ENCODE data around the gene AGMO. TPM values are rescaled to one million over a fixed set of nuclear protein-coding genes. Genes with fewer than 3 reads are reported as not detected.

The AGMO gene
- total RNA-seq, 2 experiments from 2014 or later = not detected

- no peak overlapping the region for H3K4me3 Mint-ChIP-seq
- no peak for DNase-seq
- H3K27ac Mint-ChIP-seq = no peak overlapping the region
- peaks cover 3% of the 10 kb centered on the region for H3K9me3 Mint-ChIP-seq
- no peaks in the 10 kb centered on the region for H3K27me3 Mint-ChIP-seq
- no peaks in the 10 kb centered on the region for H3K4me1 Mint-ChIP-seq
- H3K36me3 Mint-ChIP-seq = no peaks in the 10 kb centered on the region
These were observed 137.3 kb downstream of the AGMO start for GRCh38 chr7:15424468-15424867.

DNA sequence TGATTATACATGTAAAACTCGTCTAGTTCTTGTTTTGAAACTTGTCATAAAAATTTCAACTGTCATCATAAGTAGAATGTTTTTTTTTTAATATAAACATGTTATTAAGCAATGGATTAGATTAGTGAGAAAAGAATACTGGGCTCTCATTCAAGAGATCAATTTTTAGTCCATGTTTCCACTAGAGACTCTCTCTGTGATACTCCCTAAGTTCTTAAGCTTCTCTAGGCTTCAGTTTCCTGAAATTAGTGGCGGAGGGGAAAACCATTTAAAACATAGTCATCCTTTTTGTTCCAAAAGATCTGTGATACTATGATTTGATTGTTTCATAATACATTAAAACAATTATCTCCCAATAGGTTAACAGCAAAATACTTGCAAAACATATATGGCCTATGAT lies 142.2 kb downstream of the AGMO start:
- no peaks in the 10 kb centered on the region for H3K36me3 Mint-ChIP-seq
- H3K9me3 Mint-ChIP-seq = peaks cover 3% of the 10 kb centered on the region
- DNase-seq = no peak
- no peaks in the 10 kb centered on the region for H3K27me3 Mint-ChIP-seq
- no peak overlapping the region for H3K27ac Mint-ChIP-seq
- H3K4me1 Mint-ChIP-seq = no peaks in the 10 kb centered on the region
- no peak overlapping the region for H3K4me3 Mint-ChIP-seq

- H3K36me3 Mint-ChIP-seq = no peaks in the 10 kb centered on the region
- H3K9me3 Mint-ChIP-seq = peaks cover 4% of the 10 kb centered on the region
- H3K27me3 Mint-ChIP-seq = no peaks in the 10 kb centered on the region
- no peak overlapping the region for H3K27ac Mint-ChIP-seq
- no peaks in the 10 kb centered on the region for H3K4me1 Mint-ChIP-seq
- no peak overlapping the region for H3K4me3 Mint-ChIP-seq
- no peak for DNase-seq
These were observed 143.6 kb downstream of the AGMO start for GRCh38 chr7:15418264-15418663.

GRCh38 chr7:15417341-15417988 lies 144.3 kb downstream of the AGMO start:
- peaks cover 2% of the 10 kb centered on the region for H3K9me3 Mint-ChIP-seq
- no peaks in the 10 kb centered on the region for H3K4me1 Mint-ChIP-seq
- no peak overlapping the region for H3K4me3 Mint-ChIP-seq

DNA sequence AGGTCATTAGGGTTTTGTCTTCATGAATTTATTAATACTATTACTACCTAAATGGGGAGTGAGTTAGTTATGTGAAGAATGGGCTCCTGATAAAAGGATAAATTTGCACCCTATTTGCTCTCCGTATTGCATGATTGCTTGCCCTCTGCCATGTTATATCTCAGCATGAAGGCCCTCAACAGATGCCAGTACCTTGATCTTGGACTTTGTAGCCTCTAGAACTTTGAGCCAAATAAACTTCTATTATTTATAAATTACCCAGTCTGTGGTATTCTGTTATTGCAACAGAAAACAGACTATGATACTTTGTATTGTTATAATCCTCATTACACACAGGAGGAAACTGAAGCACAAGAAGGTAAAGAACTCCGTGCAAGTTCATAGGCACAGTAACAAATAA lies 150.8 kb downstream of the AGMO start:
- peaks cover 2% of the 10 kb centered on the region for H3K9me3 Mint-ChIP-seq
- no peak overlapping the region for H3K27ac Mint-ChIP-seq
- H3K36me3 Mint-ChIP-seq = no peaks in the 10 kb centered on the region
- H3K27me3 Mint-ChIP-seq = no peaks in the 10 kb centered on the region
- no peak overlapping the region for H3K4me3 Mint-ChIP-seq
- DNase-seq = no peak
- H3K4me1 Mint-ChIP-seq = no peaks in the 10 kb centered on the region

More at GRCh38 chr7:15417341-15417988, 144.3 kb downstream of the AGMO start:
- Mint-ChIP-seq H3K27ac (no peak overlapping the region), H3K27me3 (no peaks in the 10 kb centered on the region), H3K36me3 (no peaks in the 10 kb centered on the region)
- no peak for DNase-seq

DNA sequence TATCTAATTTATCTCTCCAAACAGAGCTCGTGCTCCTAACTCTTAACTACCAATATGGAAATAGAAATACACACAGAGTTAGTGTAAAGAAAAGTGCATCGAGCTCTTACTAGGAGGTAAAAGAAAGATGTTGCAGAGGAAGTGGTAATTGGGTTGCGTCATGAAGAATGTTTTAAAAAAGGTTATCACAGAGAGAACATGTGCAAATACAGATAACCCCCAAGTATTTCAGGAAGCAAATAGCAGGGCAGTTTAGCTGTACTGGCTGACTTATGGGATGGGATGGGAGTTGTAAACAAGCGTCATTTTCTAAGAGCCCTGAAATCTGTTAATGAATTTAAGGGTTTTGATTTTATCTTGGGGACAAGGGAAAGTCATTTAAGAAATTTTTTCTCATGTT lies 153.9 kb downstream of the AGMO start:
- DNase-seq = no peak
- Mint-ChIP-seq H3K4me3 (no peak overlapping the region), H3K27ac (no peak overlapping the region)

DNA sequence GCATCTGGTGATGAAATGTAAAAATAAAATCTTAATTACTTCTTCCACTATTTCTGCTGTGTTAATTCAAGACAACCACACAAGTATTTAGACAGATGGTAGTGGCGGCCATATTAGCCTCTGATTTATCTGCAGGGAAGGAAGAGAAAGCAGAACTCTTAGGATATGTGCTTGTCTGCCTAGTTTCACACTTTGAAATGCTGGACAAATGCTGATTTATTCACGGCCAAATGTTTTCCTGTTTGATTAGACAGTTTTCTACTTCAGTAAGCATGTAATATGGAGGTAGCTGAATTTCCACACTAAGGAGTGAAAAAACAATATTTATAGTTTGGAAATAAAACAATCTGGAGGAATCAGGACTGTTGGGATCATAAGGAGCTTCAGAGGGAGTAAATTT lies 158.1 kb downstream of the AGMO start:
- no peak for DNase-seq
- Mint-ChIP-seq H3K4me3 (no peak overlapping the region), H3K9me3 (peaks cover 3% of the 10 kb centered on the region), H3K36me3 (no peaks in the 10 kb centered on the region), H3K4me1 (no peaks in the 10 kb centered on the region), H3K27ac (no peak overlapping the region), H3K27me3 (no peaks in the 10 kb centered on the region)

More for the DNA sequence above, 153.9 kb downstream of the AGMO start:
- Mint-ChIP-seq H3K27me3 (no peaks in the 10 kb centered on the region), H3K36me3 (no peaks in the 10 kb centered on the region), H3K4me1 (no peaks in the 10 kb centered on the region), H3K9me3 (no peaks in the 10 kb centered on the region)

- Mint-ChIP-seq H3K4me1 (no peaks in the 10 kb centered on the region), H3K9me3 (peaks cover 3% of the 10 kb centered on the region), H3K27me3 (no peaks in the 10 kb centered on the region), H3K4me3 (no peak overlapping the region), H3K27ac (no peak overlapping the region), H3K36me3 (no peaks in the 10 kb centered on the region)
- no peak for DNase-seq
These were observed 158.5 kb downstream of the AGMO start for GRCh38 chr7:15403315-15403714.

- H3K4me1 Mint-ChIP-seq = no peaks in the 10 kb centered on the region
- no peak for DNase-seq
- peaks cover 3% of the 10 kb centered on the region for H3K9me3 Mint-ChIP-seq
- H3K36me3 Mint-ChIP-seq = no peaks in the 10 kb centered on the region
- H3K27ac Mint-ChIP-seq = no peak overlapping the region
- no peaks in the 10 kb centered on the region for H3K27me3 Mint-ChIP-seq
- no peak overlapping the region for H3K4me3 Mint-ChIP-seq
These were observed 159.2 kb downstream of the AGMO start for GRCh38 chr7:15402436-15403136.

- Mint-ChIP-seq H3K27me3 (no peaks in the 10 kb centered on the region), H3K4me3 (no peak overlapping the region), H3K9me3 (peaks cover 11% of the 10 kb centered on the region)
These were observed 161.4 kb downstream of the AGMO start for GRCh38 chr7:15400440-15400839.

GRCh38 chr7:15399441-15399840 lies 162.4 kb downstream of the AGMO start:
- H3K27ac Mint-ChIP-seq = no peak overlapping the region
- no peak for DNase-seq
- H3K4me1 Mint-ChIP-seq = no peaks in the 10 kb centered on the region
- H3K9me3 Mint-ChIP-seq = peaks cover 11% of the 10 kb centered on the region
- no peak overlapping the region for H3K4me3 Mint-ChIP-seq
- H3K27me3 Mint-ChIP-seq = no peaks in the 10 kb centered on the region
- no peaks in the 10 kb centered on the region for H3K36me3 Mint-ChIP-seq

More at GRCh38 chr7:15400440-15400839, 161.4 kb downstream of the AGMO start:
- no peaks in the 10 kb centered on the region for H3K4me1 Mint-ChIP-seq
- H3K27ac Mint-ChIP-seq = no peak overlapping the region
- H3K36me3 Mint-ChIP-seq = no peaks in the 10 kb centered on the region
- no peak for DNase-seq

DNA sequence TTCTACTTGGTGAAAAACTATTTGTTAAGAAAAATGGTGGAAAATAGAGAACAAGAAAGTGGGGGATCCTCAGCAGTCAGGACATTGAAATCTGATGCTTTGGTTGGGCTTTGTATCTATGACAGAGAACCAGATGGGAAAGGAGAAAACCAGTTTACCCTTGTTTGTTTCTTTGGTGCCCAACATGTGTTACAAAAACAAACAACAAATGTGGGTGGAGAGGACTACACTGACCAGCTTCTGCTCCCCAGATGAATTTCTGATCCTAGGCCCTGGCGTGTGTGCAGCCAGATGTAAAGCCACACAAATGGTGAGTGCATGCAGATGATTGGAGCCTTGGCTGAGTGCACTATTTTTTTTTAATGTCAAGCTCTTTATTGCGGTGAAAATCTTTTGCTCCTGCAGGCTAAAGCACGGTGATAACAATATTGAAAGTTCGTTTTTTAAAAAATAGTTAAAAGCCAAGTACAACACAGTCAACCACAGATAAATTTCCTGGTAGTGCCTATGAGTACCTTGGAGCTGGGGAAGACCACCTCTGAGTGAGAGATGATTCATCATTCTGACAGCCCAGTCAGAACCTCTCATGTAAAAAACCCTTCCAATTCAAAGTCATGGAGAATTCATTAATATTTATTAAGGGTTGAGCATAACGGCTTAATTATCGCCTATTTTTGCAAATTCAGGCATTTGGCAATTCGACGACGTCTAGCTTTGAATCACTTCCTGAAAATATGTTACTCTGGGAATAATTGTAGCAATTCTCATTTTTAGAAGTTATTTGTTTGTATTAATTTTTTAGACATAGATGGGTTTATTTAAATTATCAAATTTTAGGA lies 163.7 kb downstream of the AGMO start:
- H3K27me3 Mint-ChIP-seq = no peaks in the 10 kb centered on the region
- no peaks in the 10 kb centered on the region for H3K4me1 Mint-ChIP-seq
- H3K36me3 Mint-ChIP-seq = no peaks in the 10 kb centered on the region
- H3K9me3 Mint-ChIP-seq = peaks cover 11% of the 10 kb centered on the region
- no peak overlapping the region for H3K4me3 Mint-ChIP-seq
- DNase-seq = no peak
- H3K27ac Mint-ChIP-seq = no peak overlapping the region

- H3K4me3 Mint-ChIP-seq = no peak overlapping the region
- H3K4me1 Mint-ChIP-seq = no peaks in the 10 kb centered on the region
- H3K27ac Mint-ChIP-seq = no peak overlapping the region
- peaks cover 11% of the 10 kb centered on the region for H3K9me3 Mint-ChIP-seq
- H3K36me3 Mint-ChIP-seq = no peaks in the 10 kb centered on the region
- DNase-seq = no peak
- no peaks in the 10 kb centered on the region for H3K27me3 Mint-ChIP-seq
These were observed 164.7 kb downstream of the AGMO start for GRCh38 chr7:15397159-15397550.

- no peak for DNase-seq
- H3K27me3 Mint-ChIP-seq = no peaks in the 10 kb centered on the region
- no peaks in the 10 kb centered on the region for H3K36me3 Mint-ChIP-seq
- H3K4me3 Mint-ChIP-seq = no peak overlapping the region
- H3K9me3 Mint-ChIP-seq = peaks cover 11% of the 10 kb centered on the region
- H3K27ac Mint-ChIP-seq = no peak overlapping the region
- H3K4me1 Mint-ChIP-seq = no peaks in the 10 kb centered on the region
These were observed 165.3 kb downstream of the AGMO start for GRCh38 chr7:15396210-15397158.

All from activated naive CD8-positive, alpha-beta T cell treated with anti-CD3 and anti-CD28 coated beads for 36 hours (primary cell).